GM12864 (cell line): ENCODE data around the gene TARS3.

Source experiments
- DNase-seq: peaks from one replicate; pipeline ENCODE4 v3.0.0-alpha.2; 2011; ENCODE audit warnings: low read depth
- H3K4me3 ChIP-seq: 2 replicates; pipeline ENCODE4 v1.5.1; 2011; ENCODE audit warnings: mild to moderate bottlenecking, low read depth, low read length, control low read depth
- TF ChIP-seq, protein P1 (sequence below): IDR thresholded peaks from 2 replicates; pipeline ENCODE4 v1.5.1; 2011; ENCODE audit warnings: low read depth, mild to moderate bottlenecking, moderate library complexity, low read length, control low read depth, inconsistent platforms; ENCODE audit errors: missing control alignments

TARS3 gene

DNA sequence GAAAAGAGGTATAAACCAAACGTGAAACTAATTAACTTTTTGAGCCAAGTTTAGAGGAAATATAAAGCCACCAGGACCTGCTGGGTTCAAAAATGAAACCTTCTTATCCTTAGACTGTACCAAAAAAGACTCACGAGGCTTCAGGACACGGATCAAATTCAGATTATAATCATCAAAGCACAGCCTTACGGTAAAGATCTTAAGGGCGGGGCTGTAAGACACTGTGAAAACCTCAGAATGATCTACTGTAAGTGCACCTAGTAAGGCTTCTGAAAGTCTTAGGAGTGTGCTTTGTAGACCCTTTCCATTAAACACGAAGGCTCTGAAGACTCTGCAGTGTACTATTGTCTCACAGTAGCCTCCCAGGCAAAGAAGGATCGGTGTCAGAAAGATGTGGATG is 26.8 kb downstream of the TARS3 start:
- TF ChIP-seq, protein P1, sequence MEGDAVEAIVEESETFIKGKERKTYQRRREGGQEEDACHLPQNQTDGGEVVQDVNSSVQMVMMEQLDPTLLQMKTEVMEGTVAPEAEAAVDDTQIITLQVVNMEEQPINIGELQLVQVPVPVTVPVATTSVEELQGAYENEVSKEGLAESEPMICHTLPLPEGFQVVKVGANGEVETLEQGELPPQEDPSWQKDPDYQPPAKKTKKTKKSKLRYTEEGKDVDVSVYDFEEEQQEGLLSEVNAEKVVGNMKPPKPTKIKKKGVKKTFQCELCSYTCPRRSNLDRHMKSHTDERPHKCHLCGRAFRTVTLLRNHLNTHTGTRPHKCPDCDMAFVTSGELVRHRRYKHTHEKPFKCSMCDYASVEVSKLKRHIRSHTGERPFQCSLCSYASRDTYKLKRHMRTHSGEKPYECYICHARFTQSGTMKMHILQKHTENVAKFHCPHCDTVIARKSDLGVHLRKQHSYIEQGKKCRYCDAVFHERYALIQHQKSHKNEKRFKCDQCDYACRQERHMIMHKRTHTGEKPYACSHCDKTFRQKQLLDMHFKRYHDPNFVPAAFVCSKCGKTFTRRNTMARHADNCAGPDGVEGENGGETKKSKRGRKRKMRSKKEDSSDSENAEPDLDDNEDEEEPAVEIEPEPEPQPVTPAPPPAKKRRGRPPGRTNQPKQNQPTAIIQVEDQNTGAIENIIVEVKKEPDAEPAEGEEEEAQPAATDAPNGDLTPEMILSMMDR: no peak
- no peak overlapping the region for H3K4me3 ChIP-seq
- DNase-seq: no peak

DNA sequence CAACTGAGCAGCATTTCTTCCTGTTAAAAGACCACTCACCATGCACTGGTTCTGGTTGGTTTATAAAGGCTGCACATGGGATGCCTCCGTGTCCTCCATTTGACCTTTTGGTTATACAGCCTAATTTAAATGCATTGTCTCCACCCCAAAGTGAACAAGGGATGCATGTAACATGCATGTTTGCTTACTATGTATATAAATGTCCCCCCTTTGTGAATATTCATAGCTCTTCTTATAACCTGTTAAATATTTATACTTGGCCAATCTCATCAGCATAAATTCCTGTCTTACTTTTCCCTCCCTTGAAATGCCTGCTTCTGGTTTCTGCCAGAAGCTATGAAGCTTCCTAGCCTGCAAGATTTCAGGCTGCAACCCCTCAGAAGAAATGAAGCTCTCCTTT is 27.4 kb downstream of the TARS3 start:
- no peak for DNase-seq
- TF ChIP-seq, protein P1: no peak
- H3K4me3 ChIP-seq: no peak overlapping the region

- H3K4me3 ChIP-seq: no peak overlapping the region
- no peak for DNase-seq
- TF ChIP-seq, protein P1: no peak
These were observed 30.0 kb downstream of the TARS3 start for GRCh38 chr15:101694261-101694660.

DNA sequence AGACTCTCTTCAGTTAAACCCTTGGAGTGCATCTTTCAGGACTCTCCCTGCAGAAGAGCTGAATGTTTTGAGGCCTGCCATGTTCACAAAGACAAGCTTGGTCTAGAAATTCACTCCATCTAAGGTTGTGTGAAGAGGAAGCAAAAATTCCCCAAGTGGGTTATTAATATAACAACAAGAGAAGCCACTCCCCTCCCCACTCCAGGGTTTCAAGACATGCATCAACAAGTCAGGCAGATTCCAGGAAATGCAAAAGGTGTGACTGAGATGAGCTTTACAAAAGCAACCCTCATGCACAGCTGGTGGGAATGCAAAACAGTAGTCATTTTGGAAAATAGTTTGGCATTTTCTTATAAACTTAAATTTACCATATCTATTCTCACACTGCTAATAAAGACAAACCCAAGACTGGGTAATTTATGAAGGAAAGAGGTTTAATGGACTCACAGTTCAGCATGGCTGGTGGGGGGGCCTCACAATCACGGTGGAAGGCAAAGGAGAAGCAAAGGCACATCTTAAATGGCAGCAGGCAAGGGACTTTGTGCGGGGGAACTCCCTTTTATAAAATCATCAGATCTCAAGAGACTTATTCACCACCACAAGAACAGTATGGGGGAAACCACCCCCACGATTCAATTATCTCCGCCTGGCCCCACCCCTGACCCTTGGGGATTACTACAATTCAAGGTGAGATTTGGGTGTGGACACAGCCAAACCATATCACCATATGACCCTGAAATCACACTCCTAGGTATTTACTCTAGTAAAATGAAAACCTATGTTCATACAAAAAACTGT is 31.3 kb downstream of the TARS3 start:
- TF ChIP-seq, protein P1: no peak
- no peak for DNase-seq

DNA sequence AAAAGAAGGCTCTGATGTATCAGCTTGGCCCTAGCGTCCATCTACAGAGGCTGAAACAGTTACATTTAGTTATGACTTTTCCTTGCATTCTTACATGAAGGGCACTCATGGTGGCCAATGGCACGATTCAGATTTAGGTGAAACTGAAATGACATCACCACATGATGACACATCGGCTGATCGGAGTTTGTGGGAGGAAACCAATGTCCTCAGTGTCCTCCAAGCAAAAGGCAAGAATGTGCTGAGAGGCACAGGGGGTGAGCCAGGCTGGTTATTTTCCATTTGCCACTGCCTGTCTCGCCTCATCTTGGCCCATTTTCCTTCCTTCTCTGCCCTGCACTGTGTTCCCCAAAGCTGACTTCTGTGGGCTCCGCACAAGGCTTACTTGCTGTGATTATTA is 34.4 kb downstream of the TARS3 start:
- no peak overlapping the region for H3K4me3 ChIP-seq
- no peak for DNase-seq
- TF ChIP-seq, protein P1: no peak

More for the DNA sequence above, 31.3 kb downstream of the TARS3 start:
- H3K4me3 ChIP-seq: no peak overlapping the region

DNA sequence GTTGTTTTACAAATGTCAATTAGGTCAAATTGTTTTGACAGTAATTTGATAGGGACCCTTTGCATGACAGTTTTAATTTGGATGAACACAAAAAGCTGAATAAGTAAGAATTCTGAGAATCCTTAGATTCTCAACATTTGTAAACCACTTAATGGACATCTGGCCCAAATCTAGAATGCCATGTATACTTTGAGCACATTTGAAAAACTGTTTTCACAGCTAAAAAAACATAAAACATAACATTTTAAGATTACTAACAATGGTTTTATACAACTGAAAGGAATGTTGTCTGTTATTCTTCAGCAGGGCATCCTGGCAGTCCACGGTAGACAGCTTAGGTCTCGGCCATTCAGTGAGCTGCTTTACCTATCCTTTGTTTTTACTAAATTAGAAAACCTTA is 37.6 kb downstream of the TARS3 start:
- no peak overlapping the region for H3K4me3 ChIP-seq
- TF ChIP-seq, protein P1: no peak
- no peak for DNase-seq

DNA sequence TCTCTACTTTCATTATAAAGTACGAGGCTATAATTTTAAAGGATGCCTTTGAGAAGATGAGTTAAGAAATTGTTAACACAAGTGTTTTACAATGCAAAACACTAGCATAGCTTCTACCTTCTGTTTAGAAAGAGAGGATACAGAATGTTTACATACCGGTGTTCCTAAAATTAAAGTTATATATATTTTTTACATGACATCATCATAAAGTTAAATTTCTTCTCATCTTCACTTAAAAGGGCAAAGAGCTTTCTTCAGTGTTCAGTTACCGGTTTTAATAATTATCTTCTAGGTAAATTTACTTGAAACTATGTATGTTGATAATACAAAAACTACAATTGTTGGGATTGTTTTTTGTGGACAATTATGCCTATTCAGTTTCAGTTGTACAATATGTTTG is 39.4 kb downstream of the TARS3 start:
- H3K4me3 ChIP-seq: no peak overlapping the region
- TF ChIP-seq, protein P1: no peak
- DNase-seq: no peak
